HepG2 (cell line): ENCODE data around the gene FMNL1. TPM values are rescaled to one million over a fixed set of nuclear protein-coding genes. Genes with fewer than 3 reads are reported as not detected.

Experiments used
- ATAC-seq: fragments of 200-7000 bp; cut with Tn5 transposase; 3 replicates; pipeline ENCODE4 v1.9.1; 2020; ENCODE audit warnings: mild to moderate bottlenecking, moderate library complexity
- BruUV-seq: library from RNA; stranded (reverse); fragments of 400-500 nt; replicated peaks from 2 replicates; lab custom pipeline; 2021; lab: Mats Ljungman, UMichigan
- CTCF ChIA-PET: fragments of 300-600 bp; formaldehyde crosslinking; extraction: SDS; loops from one replicate; lab custom pipeline; 2021; ENCODE audit warnings: low total read pairs, inconsistent platforms, low intra/inter-chr PET ratio; lab: Yijun Ruan, JAX
- POLR2A ChIA-PET: fragments of 350-600 bp; sonication (Branson Sonifier 250); formaldehyde crosslinking; loops from one replicate; lab custom pipeline; 2020; ENCODE audit warnings: antibody characterized with exemption, inconsistent platforms; lab: Yijun Ruan, JAX
- DNase-seq: peaks from one replicate; pipeline ENCODE4 v3.0.0-alpha.2; 2015; ENCODE audit warnings: low spot score
- FAIRE-seq: peaks from 3 replicates; lab custom pipeline; 2011; peaks lifted over from hg19 to GRCh38; lab: Jason Lieb, UNC
- H2AFZ ChIP-seq: one replicate; pipeline ENCODE4 v1.6.1; 2011; ENCODE audit warnings: low read length, inconsistent platforms
- H3K27ac ChIP-seq: fragments of 300-600 bp; 3 replicates; pipeline ENCODE4 v1.8.0; 2011; ENCODE audit warnings: mixed run types, mild to moderate bottlenecking, mixed read lengths, low read length, inconsistent platforms; ENCODE audit not compliant: insufficient read depth; ENCODE audit errors: extremely low read length
- H3K27me3 ChIP-seq, 2 experiments: fragments of 200-600 bp in 1 of 2; 2 replicates in 1 of 2; 3 replicates in 1 of 2; pipeline versions ENCODE4 v1.6.0 to v1.8.0; 2011; ENCODE audit warnings: low read length in 2 of 2, mild to moderate bottlenecking in 2 of 2, moderate library complexity in 2 of 2, inconsistent platforms in 1 of 2; ENCODE audit not compliant: insufficient read depth in 2 of 2, control insufficient read depth in 1 of 2
- H3K36me3 ChIP-seq, 2 experiments: fragments of 200-600 bp in 1 of 2; replicated peaks in 1 of 2; 2 replicates in 1 of 2; 3 replicates in 1 of 2; pipeline versions ENCODE4 v1.5.1 to v1.8.0; 2011; ENCODE audit warnings: low read length in 2 of 2, inconsistent platforms in 1 of 2; ENCODE audit not compliant: insufficient read depth in 2 of 2, control insufficient read depth in 1 of 2
- H3K4me1 ChIP-seq: 2 replicates; pipeline ENCODE4 v1.5.1; 2012; ENCODE audit warnings: low read length, inconsistent platforms; ENCODE audit not compliant: insufficient read depth
- H3K4me2 ChIP-seq: 2 replicates; pipeline ENCODE4 v1.6.0; 2011; ENCODE audit warnings: low read depth, low read length, inconsistent platforms
- H3K4me3 ChIP-seq, 3 experiments: fragments of 200-600 bp in 1 of 3; sonication (generic), shearing (Covaris generic) in 1 of 3; replicated peaks in 1 of 3; 2 replicates each; pipeline ENCODE4 v1.5.1; 2011 to 2016; ENCODE audit warnings: low read length in 3 of 3, inconsistent platforms in 2 of 3, low read depth in 2 of 3, mild to moderate bottlenecking in 2 of 3, control low read depth in 1 of 3, mixed read lengths in 1 of 3; ENCODE audit not compliant: insufficient read depth in 1 of 3
- H3K79me2 ChIP-seq: one replicate; pipeline ENCODE4 v1.6.1; 2011; ENCODE audit warnings: low read length, inconsistent platforms; ENCODE audit not compliant: insufficient read depth
- H3K9ac ChIP-seq: 2 replicates; pipeline ENCODE4 v1.6.0; 2011; ENCODE audit warnings: mild to moderate bottlenecking, low read depth, low read length, inconsistent platforms; ENCODE audit not compliant: insufficient read depth
- H3K9me3 ChIP-seq: 2 replicates; pipeline ENCODE4 v1.5.1; 2012; ENCODE audit warnings: mild to moderate bottlenecking, low read length
- H4K20me1 ChIP-seq: 2 replicates; pipeline ENCODE4 v1.6.0; 2011; ENCODE audit warnings: inconsistent platforms, mild to moderate bottlenecking, low read length, moderate library complexity; ENCODE audit not compliant: insufficient read depth
- GPN1 ChIP-seq: sonication (generic); formaldehyde crosslinking; IDR thresholded peaks from 2 replicates; pipeline ENCODE4 v1.5.1; 2020; ENCODE audit warnings: missing genetic modification reagents, borderline replicate concordance
- NFE2L2 ChIP-seq: fragments of 150-350 bp; IDR thresholded peaks from 2 replicates; pipeline ENCODE4 v1.6.1; 2014; ENCODE audit warnings: low read length
- YEATS2 ChIP-seq: sonication (generic); formaldehyde crosslinking; IDR thresholded peaks from 2 replicates; pipeline ENCODE4 v1.4.0; 2020; ENCODE audit warnings: missing genetic modification reagents, borderline replicate concordance
- ZNF577 ChIP-seq: sonication (generic); formaldehyde crosslinking; IDR thresholded peaks from 2 replicates; pipeline ENCODE4 v1.4.0; 2020; ENCODE audit warnings: mild to moderate bottlenecking, low read depth, missing genetic modification reagents, borderline replicate concordance
- ZNF616 ChIP-seq: sonication (generic); formaldehyde crosslinking; IDR thresholded peaks from 2 replicates; pipeline ENCODE4 v1.5.0; 2020; ENCODE audit warnings: low read depth, mild to moderate bottlenecking, missing genetic modification reagents
- ZNF879 ChIP-seq: sonication (generic); formaldehyde crosslinking; IDR thresholded peaks from 2 replicates; pipeline ENCODE4 v1.8.1; 2023; ENCODE audit warnings: missing genetic modification reagents
- WGBS: methylation state at CpG from one replicate; pipeline ENCODE4 v1.1.6; 2017; ENCODE audit warnings: low lambda C conversion rate; 5-methylcytosine and 5-hydroxymethylcytosine counted together
- in situ Hi-C: cut with HindIII; loops from 2 replicates; pipeline ENCODE4 v1.10.0; 2017; ENCODE audit warnings: low pct_unique_long_range_greater_than_20kb; ENCODE audit not compliant: extremely low pct_ligation_motif_present
- intact Hi-C: fragments of 100-400 bp; cut with micrococcal nuclease; formaldehyde crosslinking; loops from one replicate; pipeline ENCODE4 v1.10.0; 2022; ENCODE audit not compliant: unreplicated experiment
- polyA plus RNA-seq, 8 experiments: library from polyadenylated mRNA; depleted of rRNA in 3 of 8; stranded (reverse) in 7 of 8; unstranded in 1 of 8; fragments of >200 nt; fragmentation: Illumina TruSeq in 4 of 8; extraction: Trizol in 4 of 8; gene quantifications; 2 replicates each; pipeline versions ENCODE4 v1.2.1 to v1.2.3, GENCODE V29; 2011 to 2016; ENCODE audit warnings: low read depth in 4 of 8, missing spikeins in 1 of 8, mixed read lengths in 1 of 8; ENCODE audit not compliant: insufficient read depth in 1 of 8
- total RNA-seq, 5 experiments: library from RNA; depleted of rRNA; stranded (reverse); fragments of >200 nt; fragmentation: Illumina TruSeq; extraction: Trizol; gene quantifications; 2 replicates each; pipeline ENCODE4 v1.2.3, GENCODE V29; 2016; ENCODE audit warnings: low read depth in 1 of 5
- TF ChIP-seq, protein P1 (sequence below): sonication (generic); formaldehyde crosslinking; IDR thresholded peaks from 2 replicates; pipeline ENCODE4 v1.4.0; 2020; ENCODE audit warnings: mild to moderate bottlenecking, missing genetic modification reagents
- TF ChIP-seq, protein P2 (sequence below): sonication (generic); formaldehyde crosslinking; IDR thresholded peaks from 2 replicates; pipeline ENCODE4 v1.5.1; 2020; ENCODE audit warnings: mild to moderate bottlenecking, missing genetic modification reagents, moderate library complexity
- TF ChIP-seq, protein P3 (sequence below): sonication (generic); formaldehyde crosslinking; IDR thresholded peaks from 2 replicates; pipeline ENCODE4 v1.4.0; 2020; ENCODE audit warnings: missing genetic modification reagents, borderline replicate concordance

Gene FMNL1
- total and polyA plus RNA-seq, 2 of the 13 experiments (the other 11 are each of a cell fraction or from before 2014, with no cell fraction given) = 0.53 to 0.70 TPM

DNA sequence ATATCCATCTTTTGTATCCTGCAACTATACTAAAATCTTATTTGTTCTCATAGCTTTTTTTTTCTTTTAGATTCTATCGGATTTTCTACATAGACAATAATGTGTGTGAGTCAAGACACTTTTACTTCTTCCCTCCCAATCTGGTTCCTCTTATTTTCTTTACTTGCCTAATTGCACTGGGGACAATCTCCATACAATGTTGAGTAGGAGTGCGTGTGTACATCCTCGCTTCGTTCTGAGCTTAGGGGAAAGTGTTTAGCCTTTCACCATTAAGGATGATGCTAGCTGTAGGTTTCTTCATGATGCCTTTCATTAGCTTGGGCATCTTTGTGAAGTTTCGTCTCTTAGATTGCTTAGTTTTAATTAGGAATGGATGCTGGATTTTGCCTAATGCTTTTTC, 37.3 kb downstream of the FMNL1 start:
- H3K27ac ChIP-seq = no peak overlapping the region
- no peak overlapping the region for H3K9ac ChIP-seq
- TF ChIP-seq ZNF577 (CRISPR knock-in tag) (no peak), GPN1 (CRISPR knock-in tag) (no peak), YEATS2 (CRISPR knock-in tag) (no peak)
- TF ChIP-seq, protein P1, sequence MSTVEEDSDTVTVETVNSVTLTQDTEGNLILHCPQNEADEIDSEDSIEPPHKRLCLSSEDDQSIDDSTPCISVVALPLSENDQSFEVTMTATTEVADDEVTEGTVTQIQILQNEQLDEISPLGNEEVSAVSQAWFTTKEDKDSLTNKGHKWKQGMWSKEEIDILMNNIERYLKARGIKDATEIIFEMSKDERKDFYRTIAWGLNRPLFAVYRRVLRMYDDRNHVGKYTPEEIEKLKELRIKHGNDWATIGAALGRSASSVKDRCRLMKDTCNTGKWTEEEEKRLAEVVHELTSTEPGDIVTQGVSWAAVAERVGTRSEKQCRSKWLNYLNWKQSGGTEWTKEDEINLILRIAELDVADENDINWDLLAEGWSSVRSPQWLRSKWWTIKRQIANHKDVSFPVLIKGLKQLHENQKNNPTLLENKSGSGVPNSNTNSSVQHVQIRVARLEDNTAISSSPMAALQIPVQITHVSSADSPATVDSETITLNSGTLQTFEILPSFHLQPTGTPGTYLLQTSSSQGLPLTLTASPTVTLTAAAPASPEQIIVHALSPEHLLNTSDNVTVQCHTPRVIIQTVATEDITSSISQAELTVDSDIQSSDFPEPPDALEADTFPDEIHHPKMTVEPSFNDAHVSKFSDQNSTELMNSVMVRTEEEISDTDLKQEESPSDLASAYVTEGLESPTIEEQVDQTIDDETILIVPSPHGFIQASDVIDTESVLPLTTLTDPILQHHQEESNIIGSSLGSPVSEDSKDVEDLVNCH (CRISPR knock-in tag) = no peak
- TF ChIP-seq, all 625 proteins: peak for 0
- ATAC-seq = no peak
- BruUV-seq = no TSS peak
- H3K9me3 ChIP-seq = no peaks in the 10 kb centered on the region
- DNase-seq = no peak
- WGBS = 33% methylated on average over 5 of the region's 5 CpGs
- intact Hi-C loops = no loop called here
- ChIA-PET POLR2A (interaction anchor here (1.4 kb wide), 1 partner anchor 12 kb away, joined by 3 read pairs; no protein-coding TSS in a partner anchor), CTCF (no interaction called here)
- no peak overlapping the region for H3K4me3 ChIP-seq
- no peaks in the 10 kb centered on the region for H3K4me1 ChIP-seq
- no peak for FAIRE-seq
- in situ Hi-C loops = no loop called here
- H3K27me3 ChIP-seq = peaks cover 0 to 26% of the 10 kb centered on the region in 2 experiments; a peak in 2 of 5 replicates
- peaks cover 3% of the 10 kb centered on the region in 2 experiments; a peak in 2 of 5 replicates for H3K36me3 ChIP-seq
- H3K79me2 ChIP-seq = no peaks in the 10 kb centered on the region
- no peaks in the 10 kb centered on the region for H4K20me1 ChIP-seq
- H3K4me2 ChIP-seq = no peak overlapping the region
- H2AFZ ChIP-seq = no peak overlapping the region

DNA sequence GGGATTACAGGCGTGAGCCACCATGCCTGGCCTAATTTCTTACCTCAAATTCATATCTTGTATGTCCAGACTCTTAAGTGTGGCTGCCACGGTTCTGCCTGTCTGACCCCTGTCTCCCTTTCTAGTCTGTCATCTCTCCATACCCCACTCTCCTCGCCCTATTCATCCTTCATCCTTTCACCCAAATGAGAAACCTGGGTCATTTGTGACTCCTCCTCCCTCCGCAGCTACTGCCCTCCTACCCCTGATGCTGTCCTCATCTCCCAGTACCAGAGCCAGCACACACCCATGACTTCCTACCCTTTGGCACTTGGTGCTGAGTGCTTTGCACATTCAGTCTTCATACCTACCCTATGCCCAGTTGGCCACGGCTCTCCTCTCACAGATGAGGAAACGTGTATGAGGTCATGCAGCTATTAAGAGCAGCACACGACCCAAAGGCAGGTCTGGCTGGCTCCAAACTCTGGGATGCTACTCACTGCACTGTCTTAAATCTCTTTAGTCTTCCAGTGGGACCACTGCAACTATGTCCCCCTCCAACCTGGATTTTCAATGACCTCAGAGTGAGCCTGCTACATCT, 38.6 kb downstream of the FMNL1 start:
- Histone ChIP-seq H3K9ac (no peak overlapping the region), H3K27me3 (peaks cover 0 to 17% of the 10 kb centered on the region in 2 experiments; a peak in 2 of 5 replicates), H3K4me2 (no peak overlapping the region), H3K36me3 (peaks cover 7 to 15% of the 10 kb centered on the region in 2 experiments; a peak in 3 of 5 replicates), H3K4me3 (no peak overlapping the region), H3K27ac (no peak overlapping the region), H3K4me1 (no peaks in the 10 kb centered on the region), H4K20me1 (no peaks in the 10 kb centered on the region), H2AFZ (no peak overlapping the region), H3K79me2 (no peaks in the 10 kb centered on the region), H3K9me3 (no peaks in the 10 kb centered on the region)
- no peak for ATAC-seq
- DNase-seq = no peak
- intact Hi-C loops = no loop called here
- ChIA-PET CTCF (no interaction called here), POLR2A (interaction anchor here (1.4 kb wide), 1 partner anchor 13 kb away, joined by 3 read pairs; no protein-coding TSS in a partner anchor)
- in situ Hi-C loops = no loop called here
- WGBS = 59% methylated on average over 7 of the region's 7 CpGs
- no TSS peak for BruUV-seq
- FAIRE-seq = no peak
- TF ChIP-seq, protein P2, sequence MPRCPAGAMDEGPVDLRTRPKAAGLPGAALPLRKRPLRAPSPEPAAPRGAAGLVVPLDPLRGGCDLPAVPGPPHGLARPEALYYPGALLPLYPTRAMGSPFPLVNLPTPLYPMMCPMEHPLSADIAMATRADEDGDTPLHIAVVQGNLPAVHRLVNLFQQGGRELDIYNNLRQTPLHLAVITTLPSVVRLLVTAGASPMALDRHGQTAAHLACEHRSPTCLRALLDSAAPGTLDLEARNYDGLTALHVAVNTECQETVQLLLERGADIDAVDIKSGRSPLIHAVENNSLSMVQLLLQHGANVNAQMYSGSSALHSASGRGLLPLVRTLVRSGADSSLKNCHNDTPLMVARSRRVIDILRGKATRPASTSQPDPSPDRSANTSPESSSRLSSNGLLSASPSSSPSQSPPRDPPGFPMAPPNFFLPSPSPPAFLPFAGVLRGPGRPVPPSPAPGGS = no peak
- TF ChIP-seq, protein P3, sequence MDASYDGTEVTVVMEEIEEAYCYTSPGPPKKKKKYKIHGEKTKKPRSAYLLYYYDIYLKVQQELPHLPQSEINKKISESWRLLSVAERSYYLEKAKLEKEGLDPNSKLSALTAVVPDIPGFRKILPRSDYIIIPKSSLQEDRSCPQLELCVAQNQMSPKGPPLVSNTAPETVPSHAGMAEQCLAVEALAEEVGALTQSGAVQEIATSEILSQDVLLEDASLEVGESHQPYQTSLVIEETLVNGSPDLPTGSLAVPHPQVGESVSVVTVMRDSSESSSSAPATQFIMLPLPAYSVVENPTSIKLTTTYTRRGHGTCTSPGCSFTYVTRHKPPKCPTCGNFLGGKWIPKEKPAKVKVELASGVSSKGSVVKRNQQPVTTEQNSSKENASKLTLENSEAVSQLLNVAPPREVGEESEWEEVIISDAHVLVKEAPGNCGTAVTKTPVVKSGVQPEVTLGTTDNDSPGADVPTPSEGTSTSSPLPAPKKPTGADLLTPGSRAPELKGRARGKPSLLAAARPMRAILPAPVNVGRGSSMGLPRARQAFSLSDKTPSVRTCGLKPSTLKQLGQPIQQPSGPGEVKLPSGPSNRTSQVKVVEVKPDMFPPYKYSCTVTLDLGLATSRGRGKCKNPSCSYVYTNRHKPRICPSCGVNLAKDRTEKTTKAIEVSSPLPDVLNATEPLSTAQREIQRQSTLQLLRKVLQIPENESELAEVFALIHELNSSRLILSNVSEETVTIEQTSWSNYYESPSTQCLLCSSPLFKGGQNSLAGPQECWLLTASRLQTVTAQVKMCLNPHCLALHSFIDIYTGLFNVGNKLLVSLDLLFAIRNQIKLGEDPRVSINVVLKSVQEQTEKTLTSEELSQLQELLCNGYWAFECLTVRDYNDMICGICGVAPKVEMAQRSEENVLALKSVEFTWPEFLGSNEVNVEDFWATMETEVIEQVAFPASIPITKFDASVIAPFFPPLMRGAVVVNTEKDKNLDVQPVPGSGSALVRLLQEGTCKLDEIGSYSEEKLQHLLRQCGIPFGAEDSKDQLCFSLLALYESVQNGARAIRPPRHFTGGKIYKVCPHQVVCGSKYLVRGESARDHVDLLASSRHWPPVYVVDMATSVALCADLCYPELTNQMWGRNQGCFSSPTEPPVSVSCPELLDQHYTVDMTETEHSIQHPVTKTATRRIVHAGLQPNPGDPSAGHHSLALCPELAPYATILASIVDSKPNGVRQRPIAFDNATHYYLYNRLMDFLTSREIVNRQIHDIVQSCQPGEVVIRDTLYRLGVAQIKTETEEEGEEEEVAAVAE (CRISPR knock-in tag) = no peak
- TF ChIP-seq ZNF879 = no peak
- TF ChIP-seq ZNF616 (CRISPR knock-in tag) = no peak
- TF ChIP-seq NFE2L2 = no peak
